Measurements from ENCODE around the gene TBCEL.

DNA sequence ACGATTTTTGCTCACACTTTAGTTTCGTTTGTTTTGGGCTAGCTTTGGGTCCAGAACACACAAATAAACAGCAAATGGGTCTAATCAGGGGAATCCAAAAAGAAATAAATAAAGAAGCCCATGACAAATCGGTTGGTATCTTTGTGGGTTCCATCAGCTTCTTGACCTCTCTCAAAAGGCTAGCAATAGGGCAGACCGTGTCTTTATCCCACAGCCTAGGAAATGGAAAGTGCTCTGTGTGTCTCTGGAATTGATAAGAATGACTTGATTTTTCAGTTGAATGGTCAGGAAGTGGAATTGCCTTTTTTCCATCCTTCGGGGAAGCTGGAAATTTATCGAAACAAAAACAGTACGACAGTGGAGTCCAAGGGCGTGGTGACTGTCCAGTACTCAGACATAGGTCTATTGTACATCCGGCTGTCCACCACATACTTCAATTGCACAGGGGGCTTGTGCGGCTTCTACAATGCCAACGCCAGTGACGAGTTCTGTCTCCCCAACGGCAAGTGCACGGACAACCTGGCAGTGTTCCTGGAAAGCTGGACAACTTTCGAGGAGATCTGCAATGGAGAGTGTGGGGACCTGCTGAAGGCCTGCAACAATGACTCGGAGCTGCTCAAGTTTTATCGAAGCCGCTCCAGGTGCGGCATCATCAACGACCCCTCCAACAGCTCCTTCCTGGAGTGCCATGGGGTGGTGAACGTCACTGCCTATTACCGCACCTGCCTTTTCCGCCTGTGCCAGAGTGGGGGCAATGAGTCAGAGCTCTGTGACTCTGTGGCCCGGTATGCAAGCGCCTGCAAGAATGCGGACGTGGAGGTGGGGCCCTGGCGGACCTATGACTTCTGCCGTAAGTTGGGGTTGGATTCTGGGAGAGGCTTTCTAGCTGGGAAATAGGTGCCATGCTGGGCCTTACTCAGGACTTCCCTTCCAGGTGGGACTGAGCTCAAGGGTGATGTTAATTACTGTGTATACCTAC, 105.7 kb downstream of the TBCEL start:
- TF ChIP-seq, protein P1, sequence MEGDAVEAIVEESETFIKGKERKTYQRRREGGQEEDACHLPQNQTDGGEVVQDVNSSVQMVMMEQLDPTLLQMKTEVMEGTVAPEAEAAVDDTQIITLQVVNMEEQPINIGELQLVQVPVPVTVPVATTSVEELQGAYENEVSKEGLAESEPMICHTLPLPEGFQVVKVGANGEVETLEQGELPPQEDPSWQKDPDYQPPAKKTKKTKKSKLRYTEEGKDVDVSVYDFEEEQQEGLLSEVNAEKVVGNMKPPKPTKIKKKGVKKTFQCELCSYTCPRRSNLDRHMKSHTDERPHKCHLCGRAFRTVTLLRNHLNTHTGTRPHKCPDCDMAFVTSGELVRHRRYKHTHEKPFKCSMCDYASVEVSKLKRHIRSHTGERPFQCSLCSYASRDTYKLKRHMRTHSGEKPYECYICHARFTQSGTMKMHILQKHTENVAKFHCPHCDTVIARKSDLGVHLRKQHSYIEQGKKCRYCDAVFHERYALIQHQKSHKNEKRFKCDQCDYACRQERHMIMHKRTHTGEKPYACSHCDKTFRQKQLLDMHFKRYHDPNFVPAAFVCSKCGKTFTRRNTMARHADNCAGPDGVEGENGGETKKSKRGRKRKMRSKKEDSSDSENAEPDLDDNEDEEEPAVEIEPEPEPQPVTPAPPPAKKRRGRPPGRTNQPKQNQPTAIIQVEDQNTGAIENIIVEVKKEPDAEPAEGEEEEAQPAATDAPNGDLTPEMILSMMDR (IDR thresholded peaks at IDR 0.05), result no peak
- TF ChIP-seq POLR2A (IDR thresholded peaks at IDR 0.05), result no peak
- TF ChIP-seq EP300 (IDR thresholded peaks at IDR 0.05), result no peak
